Esophagus muscularis mucosa (tissue), 4 donors: Measurements from ENCODE around the gene FAM227B. TPM values are rescaled to one million over a fixed set of nuclear protein-coding genes. Genes with fewer than 3 reads are reported as not detected.

ENCODE experiments used
- DNase-seq: peaks from one replicate; pipeline ENCODE4 v3.0.0-alpha.2; 2017; ENCODE audit errors: extremely low spot score
- H3K27ac ChIP-seq, 4 donors: fragments of 200-600 bp; sonication (generic); replicated peaks in 1 of 4; 1 replicate in 3 of 4; 2 replicates in 1 of 4; pipeline ENCODE4 v1.5.1; 2016 to 2019; ENCODE audit warnings: mild to moderate bottlenecking in 1 of 4
- H3K27me3 ChIP-seq, 4 donors: fragments of 200-600 bp; sonication (generic); one replicate each; pipeline versions ENCODE4 v1.5.1 to v1.6.0; 2016 to 2019
- H3K36me3 ChIP-seq, 4 donors: fragments of 200-600 bp; sonication (generic); one replicate each; pipeline ENCODE4 v1.5.1; 2016 to 2019
- H3K4me1 ChIP-seq, 4 donors: fragments of 200-600 bp; sonication (generic); one replicate each; pipeline ENCODE4 v1.5.1; 2016 to 2019
- H3K4me3 ChIP-seq, 4 donors: fragments of 200-600 bp; sonication (generic); 1 replicate in 2 of 4; 2 replicates in 2 of 4; pipeline ENCODE4 v1.5.1; 2016 to 2019; ENCODE audit warnings: mild to moderate bottlenecking in 4 of 4, moderate library complexity in 1 of 4
- H3K9me3 ChIP-seq, 4 donors: fragments of 200-600 bp; sonication (generic); 1 replicate in 3 of 4; 2 replicates in 1 of 4; pipeline ENCODE4 v1.5.1; 2016 to 2019
- CTCF ChIP-seq, 3 experiments: fragments of 200-600 bp in 2 of 3; fragments of 450-650 bp in 1 of 3; sonication (generic) in 2 of 3; IDR thresholded peaks; one replicate each; pipeline ENCODE4 v1.5.1; 2017 to 2019; ENCODE audit warnings: antibody characterized with exemption in 3 of 3, mild to moderate bottlenecking in 2 of 3, moderate library complexity in 1 of 3
- EP300 ChIP-seq: sonication (generic); formaldehyde crosslinking; IDR thresholded peaks from one replicate; pipeline ENCODE4 v1.6.1; 2017; ENCODE audit warnings: antibody characterized with exemption
- POLR2A ChIP-seq: fragments of 450-650 bp; IDR thresholded peaks from one replicate; pipeline ENCODE4 v1.6.1; 2017; ENCODE audit warnings: antibody characterized with exemption, moderate library complexity, mild to moderate bottlenecking, low read depth
- POLR2AphosphoS5 ChIP-seq, 2 donors: sonication (generic); formaldehyde crosslinking; IDR thresholded peaks; one replicate each; pipeline ENCODE4 v1.6.1; 2017; ENCODE audit warnings: antibody characterized with exemption in 2 of 2
- WGBS: methylation state at CpG from one replicate; pipeline ENCODE4 v1.1.5; 2018; 5-methylcytosine and 5-hydroxymethylcytosine counted together
- intact Hi-C: fragments of 100-400 bp; cut with DNase I; formaldehyde crosslinking; loops from one replicate; pipeline ENCODE4 v1.15.1; 2023
- total RNA-seq, 4 donors: library from RNA; depleted of rRNA; stranded (reverse); fragments of >200 nt; gene quantifications; one replicate each; pipeline versions ENCODE4 v1.1.0 to v1.2.1, GENCODE V29; 2016

FAM227B gene
- total RNA-seq, 4 donors from 2014 or later, result 5.8 to 13.7 (median 10.3) TPM

GRCh38 chr15:49287481-49287880 is 333.1 kb downstream of the FAM227B start:
- H3K4me3 ChIP-seq, result no peak overlapping the region
- no peak for TF ChIP-seq POLR2AphosphoS5 (IDR thresholded peaks at IDR 0.05)
- TF ChIP-seq POLR2A, result no peak
- no peak for TF ChIP-seq EP300
- TF ChIP-seq CTCF (IDR thresholded peaks at IDR 0.05), result no peak
- intact Hi-C loops, result no loop called here
- no peaks in the 10 kb centered on the region for H3K27me3 ChIP-seq
- H3K9me3 ChIP-seq, result no peaks in the 10 kb centered on the region
- peaks cover 6 to 44% (median 28%) of the 10 kb centered on the region in 4 donors for H3K36me3 ChIP-seq
- no peak for DNase-seq
- no peak overlapping the region for H3K27ac ChIP-seq
- H3K4me1 ChIP-seq, result peaks cover 0 to 3% (median 0%) of the 10 kb centered on the region in 4 donors

- no peak for DNase-seq
- H3K27me3 ChIP-seq, result no peaks in the 10 kb centered on the region
- no peak overlapping the region for H3K27ac ChIP-seq
- no peak for TF ChIP-seq CTCF (IDR thresholded peaks at IDR 0.05)
- no peak for TF ChIP-seq EP300
- TF ChIP-seq POLR2AphosphoS5 (IDR thresholded peaks at IDR 0.05), result no peak
- no peak for TF ChIP-seq POLR2A
- intact Hi-C loops, result no loop called here
- H3K36me3 ChIP-seq, result peaks cover 6 to 46% (median 30%) of the 10 kb centered on the region in 4 donors
- WGBS, result 88% methylated on average over 4 of the region's 4 CpGs
- H3K9me3 ChIP-seq, result no peaks in the 10 kb centered on the region
- peaks cover 0 to 3% (median 0%) of the 10 kb centered on the region in 4 donors for H3K4me1 ChIP-seq
- no peak overlapping the region for H3K4me3 ChIP-seq
These were observed 333.8 kb downstream of the FAM227B start for GRCh38 chr15:49286649-49287404.

GRCh38 chr15:49282366-49282765 is 338.3 kb downstream of the FAM227B start:
- H3K36me3 ChIP-seq, result peaks cover 6 to 47% (median 26%) of the 10 kb centered on the region in 4 donors
- H3K27me3 ChIP-seq, result no peaks in the 10 kb centered on the region
- H3K9me3 ChIP-seq, result no peaks in the 10 kb centered on the region
- TF ChIP-seq CTCF (IDR thresholded peaks at IDR 0.05), result no peak
- TF ChIP-seq POLR2AphosphoS5 (IDR thresholded peaks at IDR 0.05), result no peak
- no peak for TF ChIP-seq POLR2A
- 85% methylated on average over 1 of the region's 1 CpG for WGBS
- H3K4me1 ChIP-seq, result no peaks in the 10 kb centered on the region
- H3K4me3 ChIP-seq, result no peak overlapping the region
- no peak overlapping the region for H3K27ac ChIP-seq
- no peak for DNase-seq
- intact Hi-C loops, result no loop called here

- no peak for DNase-seq
- Histone ChIP-seq H3K4me3 (no peak overlapping the region), H3K27me3 (no peaks in the 10 kb centered on the region), H3K27ac (no peak overlapping the region), H3K36me3 (peaks cover 0 to 32% (median 19%) of the 10 kb centered on the region in 4 donors), H3K4me1 (peaks cover 0 to 6% (median 0%) of the 10 kb centered on the region in 4 donors), H3K9me3 (no peaks in the 10 kb centered on the region)
- no peak for TF ChIP-seq POLR2AphosphoS5 (IDR thresholded peaks at IDR 0.05)
- no peak for TF ChIP-seq POLR2A
- no peak for TF ChIP-seq EP300
- no peak for TF ChIP-seq CTCF (IDR thresholded peaks at IDR 0.05)
- intact Hi-C loops, result no loop called here
- WGBS, result 91% methylated on average over 4 of the region's 4 CpGs
These were observed 340.8 kb downstream of the FAM227B start for GRCh38 chr15:49279521-49280456.
